Vagina (tissue), 2 donors: ENCODE measurements around the gene DTX1. TPM values are rescaled to one million over a fixed set of nuclear protein-coding genes. Genes with fewer than 3 reads are reported as not detected.

Experiments
- DNase-seq, 2 donors: peaks; one replicate each; pipeline ENCODE4 v3.0.0-alpha.2; 2017; ENCODE audit errors: extremely low spot score in 2 of 2
- H3K27ac ChIP-seq: fragments of 200-600 bp; sonication (generic); one replicate; pipeline ENCODE4 v1.5.1; 2019
- H3K27me3 ChIP-seq: fragments of 200-600 bp; sonication (generic); one replicate; pipeline ENCODE4 v1.5.1; 2019
- H3K36me3 ChIP-seq, 2 donors: fragments of 200-600 bp; sonication (generic); one replicate each; pipeline ENCODE4 v1.5.1; 2017 to 2019
- H3K4me1 ChIP-seq: fragments of 200-600 bp; sonication (generic); one replicate; pipeline ENCODE4 v1.5.1; 2019
- H3K4me3 ChIP-seq, 2 donors: fragments of 200-600 bp; sonication (generic); 1 replicate in 1 of 2; 2 replicates in 1 of 2; pipeline ENCODE4 v1.5.1; 2016 to 2019
- H3K9me3 ChIP-seq: fragments of 200-600 bp; sonication (generic); one replicate; pipeline ENCODE4 v1.5.1; 2019
- CTCF ChIP-seq, 3 experiments: fragments of 450-650 bp in 2 of 3; fragments of 200-600 bp in 1 of 3; sonication (generic) in 1 of 3; IDR thresholded peaks; one replicate each; pipeline ENCODE4 v1.5.1; 2017 to 2019; ENCODE audit warnings: antibody characterized with exemption in 3 of 3, mild to moderate bottlenecking in 2 of 3, moderate library complexity in 2 of 3
- POLR2A ChIP-seq, 2 donors: fragments of 450-650 bp; IDR thresholded peaks; one replicate each; pipeline ENCODE4 v1.6.1; 2017; ENCODE audit warnings: antibody characterized with exemption in 2 of 2, mild to moderate bottlenecking in 2 of 2, moderate library complexity in 2 of 2
- POLR2AphosphoS5 ChIP-seq, 2 donors: sonication (generic); formaldehyde crosslinking; IDR thresholded peaks; one replicate each; pipeline ENCODE4 v1.9.0; 2017; ENCODE audit warnings: antibody characterized with exemption in 2 of 2, mild to moderate bottlenecking in 2 of 2, low read depth in 1 of 2; ENCODE audit not compliant: insufficient read depth in 1 of 2
- intact Hi-C: fragments of 100-400 bp; cut with DNase I; formaldehyde crosslinking; loops from one replicate; pipeline ENCODE4 v1.15.1; 2023
- total RNA-seq: library from RNA; depleted of rRNA; stranded (reverse); fragments of >200 nt; gene quantifications from one replicate; pipeline ENCODE4 v1.2.3, GENCODE V29; 2016

DTX1 gene
- total RNA-seq, 1 donor from 2014 or later: 8.3 TPM

DNA sequence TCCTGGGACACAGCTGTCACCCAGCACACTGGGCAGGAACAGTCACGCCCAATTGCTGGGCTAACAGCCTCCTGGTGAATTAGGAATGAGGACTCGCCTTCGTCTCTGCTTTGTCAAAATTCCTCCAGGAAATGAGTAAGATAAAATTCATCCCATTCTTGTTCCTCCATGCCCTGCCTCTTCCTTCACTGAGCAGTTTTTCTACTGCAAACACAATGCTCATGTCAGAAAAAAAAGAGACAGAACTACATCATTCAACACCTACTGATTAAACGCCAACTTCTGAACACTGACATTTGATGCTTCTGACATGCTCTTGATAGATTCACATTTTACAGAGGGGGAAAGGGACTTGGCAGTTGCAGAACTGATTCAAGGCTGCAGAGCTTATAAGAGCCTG, 37.5 kb upstream of the DTX1 start:
- intact Hi-C loops: no loop called here
- H3K27ac ChIP-seq: no peak overlapping the region
- no peaks in the 10 kb centered on the region for H3K4me1 ChIP-seq
- no peak for TF ChIP-seq POLR2AphosphoS5 (IDR thresholded peaks at IDR 0.05; ENCODE audit: insufficient read depth in 1 of 2, low read depth in 1 of 2)
- no peaks in the 10 kb centered on the region for H3K27me3 ChIP-seq
- H3K9me3 ChIP-seq: no peaks in the 10 kb centered on the region
- H3K4me3 ChIP-seq: no peak overlapping the region
- DNase-seq: no peak
- no peaks in the 10 kb centered on the region for H3K36me3 ChIP-seq

- no peaks in the 10 kb centered on the region for H3K4me1 ChIP-seq
- no peak overlapping the region for H3K4me3 ChIP-seq
- no peak for DNase-seq
- no peaks in the 10 kb centered on the region for H3K9me3 ChIP-seq
- intact Hi-C loops: no loop called here
- no peaks in the 10 kb centered on the region for H3K36me3 ChIP-seq
- no peak overlapping the region for H3K27ac ChIP-seq
- no peaks in the 10 kb centered on the region for H3K27me3 ChIP-seq
- TF ChIP-seq POLR2A (IDR thresholded peaks at IDR 0.05): no peak
- TF ChIP-seq CTCF (IDR thresholded peaks at IDR 0.05): no peak
- TF ChIP-seq POLR2AphosphoS5 (IDR thresholded peaks at IDR 0.05; ENCODE audit: insufficient read depth in 1 of 2, low read depth in 1 of 2): no peak
These were observed 35.0 kb upstream of the DTX1 start for GRCh38 chr12:113021500-113021899.

DNA sequence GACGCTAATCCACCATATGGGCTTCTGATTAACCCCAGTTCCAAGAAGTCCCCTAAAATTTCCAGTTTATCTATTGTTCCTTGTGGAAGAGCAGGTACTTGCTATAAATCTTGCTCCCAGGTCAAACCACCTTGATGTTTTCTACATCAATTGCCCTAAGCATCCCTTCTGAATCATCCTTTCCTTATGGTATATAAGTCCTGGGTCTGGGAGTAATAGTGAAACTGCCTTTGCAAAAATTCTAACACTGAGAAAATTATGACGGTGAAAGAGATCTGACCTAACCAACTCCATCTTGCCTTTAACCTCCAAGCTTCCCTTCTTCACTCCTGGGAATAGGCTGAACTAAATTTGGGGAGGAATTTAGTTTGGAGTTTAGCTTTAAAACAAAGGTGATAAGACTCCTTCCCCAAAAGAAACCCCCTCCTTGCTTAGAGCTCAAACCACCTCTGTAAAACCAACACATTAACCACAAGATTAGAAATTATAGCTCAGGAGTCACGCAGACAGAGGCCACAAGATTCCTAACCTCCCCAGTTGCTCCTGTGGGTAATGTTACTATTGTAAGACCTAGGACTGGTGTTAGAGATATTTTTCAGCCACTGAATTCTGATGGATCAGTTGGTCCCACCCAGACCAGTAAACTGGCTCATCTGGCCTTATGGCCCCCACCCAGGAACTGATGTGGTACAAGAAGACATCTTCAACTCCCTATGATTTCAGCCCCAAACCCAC, 33.8 kb upstream of the DTX1 start:
- no peaks in the 10 kb centered on the region for H3K4me1 ChIP-seq
- H3K36me3 ChIP-seq: no peaks in the 10 kb centered on the region
- intact Hi-C loops: no loop called here

GRCh38 chr12:113027726-113028125, 28.8 kb upstream of the DTX1 start:
- H3K27me3 ChIP-seq: no peaks in the 10 kb centered on the region
- H3K4me3 ChIP-seq: no peak overlapping the region
- H3K9me3 ChIP-seq: no peaks in the 10 kb centered on the region
- no peak for DNase-seq
- no peaks in the 10 kb centered on the region for H3K4me1 ChIP-seq
- no peaks in the 10 kb centered on the region for H3K36me3 ChIP-seq
- TF ChIP-seq POLR2A (IDR thresholded peaks at IDR 0.05): no peak
- no peak for TF ChIP-seq POLR2AphosphoS5 (IDR thresholded peaks at IDR 0.05; ENCODE audit: insufficient read depth in 1 of 2, low read depth in 1 of 2)
- no peak for TF ChIP-seq CTCF (IDR thresholded peaks at IDR 0.05)
- H3K27ac ChIP-seq: no peak overlapping the region
- intact Hi-C loops: no loop called here

More for the DNA sequence above, 33.8 kb upstream of the DTX1 start:
- no peak overlapping the region for H3K27ac ChIP-seq
- H3K9me3 ChIP-seq: no peaks in the 10 kb centered on the region
- no peaks in the 10 kb centered on the region for H3K27me3 ChIP-seq
- no peak for DNase-seq
- H3K4me3 ChIP-seq: no peak overlapping the region
- no peak for TF ChIP-seq CTCF (IDR thresholded peaks at IDR 0.05)
- no peak for TF ChIP-seq POLR2AphosphoS5 (IDR thresholded peaks at IDR 0.05; ENCODE audit: insufficient read depth in 1 of 2, low read depth in 1 of 2)
- no peak for TF ChIP-seq POLR2A (IDR thresholded peaks at IDR 0.05)

GRCh38 chr12:113030875-113031525, 25.5 kb upstream of the DTX1 start:
- no peaks in the 10 kb centered on the region for H3K9me3 ChIP-seq
- no peak overlapping the region for H3K4me3 ChIP-seq
- intact Hi-C loops: no loop called here
- no peaks in the 10 kb centered on the region for H3K4me1 ChIP-seq
- H3K36me3 ChIP-seq: no peaks in the 10 kb centered on the region
- TF ChIP-seq CTCF (IDR thresholded peaks at IDR 0.05): peak; percentile 11 to 65 (median 45)
- TF ChIP-seq POLR2AphosphoS5 (IDR thresholded peaks at IDR 0.05; ENCODE audit: insufficient read depth in 1 of 2, low read depth in 1 of 2): no peak
- H3K27me3 ChIP-seq: no peaks in the 10 kb centered on the region
- no peak for DNase-seq
- no peak overlapping the region for H3K27ac ChIP-seq
